HepG2 (cell line): ENCODE measurements around the gene CSMD2. TPM values are rescaled to one million over a fixed set of nuclear protein-coding genes. Genes with fewer than 3 reads are reported as not detected.

Experiments
- ATAC-seq: fragments of 200-7000 bp; cut with Tn5 transposase; 3 replicates; pipeline ENCODE4 v1.9.1; 2020; ENCODE audit warnings: mild to moderate bottlenecking, moderate library complexity
- BruUV-seq: library from RNA; stranded (reverse); fragments of 400-500 nt; replicated peaks from 2 replicates; lab custom pipeline; 2021; lab: Mats Ljungman, UMichigan
- CTCF ChIA-PET: fragments of 300-600 bp; formaldehyde crosslinking; extraction: SDS; loops from one replicate; lab custom pipeline; 2021; ENCODE audit warnings: low total read pairs, inconsistent platforms, low intra/inter-chr PET ratio; lab: Yijun Ruan, JAX
- POLR2A ChIA-PET: fragments of 350-600 bp; sonication (Branson Sonifier 250); formaldehyde crosslinking; loops from one replicate; lab custom pipeline; 2020; ENCODE audit warnings: antibody characterized with exemption, inconsistent platforms; lab: Yijun Ruan, JAX
- DNase-seq: peaks from one replicate; pipeline ENCODE4 v3.0.0-alpha.2; 2015; ENCODE audit warnings: low spot score
- FAIRE-seq: peaks from 3 replicates; lab custom pipeline; 2011; peaks lifted over from hg19 to GRCh38; lab: Jason Lieb, UNC
- H2AFZ ChIP-seq: one replicate; pipeline ENCODE4 v1.6.1; 2011; ENCODE audit warnings: low read length, inconsistent platforms
- H3K27ac ChIP-seq: fragments of 300-600 bp; 3 replicates; pipeline ENCODE4 v1.8.0; 2011; ENCODE audit warnings: mixed run types, mild to moderate bottlenecking, mixed read lengths, low read length, inconsistent platforms; ENCODE audit not compliant: insufficient read depth; ENCODE audit errors: extremely low read length
- H3K27me3 ChIP-seq, 2 experiments: fragments of 200-600 bp in 1 of 2; 2 replicates in 1 of 2; 3 replicates in 1 of 2; pipeline versions ENCODE4 v1.6.0 to v1.8.0; 2011; ENCODE audit warnings: low read length in 2 of 2, mild to moderate bottlenecking in 2 of 2, moderate library complexity in 2 of 2, inconsistent platforms in 1 of 2; ENCODE audit not compliant: insufficient read depth in 2 of 2, control insufficient read depth in 1 of 2
- H3K36me3 ChIP-seq, 2 experiments: fragments of 200-600 bp in 1 of 2; replicated peaks in 1 of 2; 2 replicates in 1 of 2; 3 replicates in 1 of 2; pipeline versions ENCODE4 v1.5.1 to v1.8.0; 2011; ENCODE audit warnings: low read length in 2 of 2, inconsistent platforms in 1 of 2; ENCODE audit not compliant: insufficient read depth in 2 of 2, control insufficient read depth in 1 of 2
- H3K4me1 ChIP-seq: 2 replicates; pipeline ENCODE4 v1.5.1; 2012; ENCODE audit warnings: low read length, inconsistent platforms; ENCODE audit not compliant: insufficient read depth
- H3K4me2 ChIP-seq: 2 replicates; pipeline ENCODE4 v1.6.0; 2011; ENCODE audit warnings: low read depth, low read length, inconsistent platforms
- H3K4me3 ChIP-seq, 3 experiments: fragments of 200-600 bp in 1 of 3; sonication (generic), shearing (Covaris generic) in 1 of 3; replicated peaks in 1 of 3; 2 replicates each; pipeline ENCODE4 v1.5.1; 2011 to 2016; ENCODE audit warnings: low read length in 3 of 3, inconsistent platforms in 2 of 3, low read depth in 2 of 3, mild to moderate bottlenecking in 2 of 3, control low read depth in 1 of 3, mixed read lengths in 1 of 3; ENCODE audit not compliant: insufficient read depth in 1 of 3
- H3K79me2 ChIP-seq: one replicate; pipeline ENCODE4 v1.6.1; 2011; ENCODE audit warnings: low read length, inconsistent platforms; ENCODE audit not compliant: insufficient read depth
- H3K9ac ChIP-seq: 2 replicates; pipeline ENCODE4 v1.6.0; 2011; ENCODE audit warnings: mild to moderate bottlenecking, low read depth, low read length, inconsistent platforms; ENCODE audit not compliant: insufficient read depth
- H3K9me3 ChIP-seq: 2 replicates; pipeline ENCODE4 v1.5.1; 2012; ENCODE audit warnings: mild to moderate bottlenecking, low read length
- H4K20me1 ChIP-seq: 2 replicates; pipeline ENCODE4 v1.6.0; 2011; ENCODE audit warnings: inconsistent platforms, mild to moderate bottlenecking, low read length, moderate library complexity; ENCODE audit not compliant: insufficient read depth
- ATF2 ChIP-seq: sonication (generic); formaldehyde crosslinking; IDR thresholded peaks from 2 replicates; pipeline ENCODE4 v1.4.0; 2020; ENCODE audit warnings: missing genetic modification reagents
- ATM ChIP-seq: fragments of 450-650 bp; IDR thresholded peaks from 2 replicates; pipeline ENCODE4 v1.7.1; 2017; ENCODE audit warnings: mild to moderate bottlenecking, borderline replicate concordance
- FOSL2 ChIP-seq: sonication (generic); formaldehyde crosslinking; IDR thresholded peaks from 2 replicates; pipeline ENCODE4 v1.4.0; 2020; ENCODE audit warnings: missing genetic modification reagents
- HOXA3 ChIP-seq: sonication (generic); formaldehyde crosslinking; IDR thresholded peaks from 2 replicates; pipeline ENCODE4 v1.5.0; 2020; ENCODE audit warnings: missing genetic modification reagents
- MAX ChIP-seq: IDR thresholded peaks from 2 replicates; pipeline ENCODE4 v1.6.1; 2012; ENCODE audit warnings: inconsistent platforms
- NR1H2 ChIP-seq: sonication (generic); formaldehyde crosslinking; IDR thresholded peaks from 2 replicates; pipeline ENCODE4 v1.8.1; 2022; ENCODE audit warnings: low read depth, missing genetic modification reagents, borderline replicate concordance
- NR2C2 ChIP-seq: sonication (generic); formaldehyde crosslinking; IDR thresholded peaks from 2 replicates; pipeline ENCODE4 v1.4.0; 2020; ENCODE audit warnings: missing genetic modification reagents, mild to moderate bottlenecking, moderate library complexity, borderline replicate concordance
- REL ChIP-seq: sonication (generic); formaldehyde crosslinking; conservative IDR thresholded peaks from 2 replicates; pipeline ENCODE4 v1.8.0; 2022; ENCODE audit warnings: mild to moderate bottlenecking, missing genetic modification reagents, moderate library complexity
- TCF7 ChIP-seq: sonication (generic); IDR thresholded peaks from 2 replicates; pipeline ENCODE4 v1.6.1; 2016; ENCODE audit warnings: antibody characterized with exemption, low read depth
- ZFP90 ChIP-seq: sonication (generic); formaldehyde crosslinking; IDR thresholded peaks from 2 replicates; pipeline ENCODE4 v1.8.0; 2022; ENCODE audit warnings: missing genetic modification reagents, mild to moderate bottlenecking, inconsistent platforms, borderline replicate concordance
- ZKSCAN8 ChIP-seq: IDR thresholded peaks from 2 replicates; pipeline ENCODE4 v1.6.1; 2016; ENCODE audit warnings: borderline replicate concordance, missing genetic modification reagents, missing compliant biosample characterization
- ZMYM3 ChIP-seq: sonication (generic); formaldehyde crosslinking; IDR thresholded peaks from 2 replicates; pipeline ENCODE4 v1.5.1; 2020; ENCODE audit warnings: mild to moderate bottlenecking, missing genetic modification reagents
- ZNF121 ChIP-seq: sonication (generic); formaldehyde crosslinking; IDR thresholded peaks from 2 replicates; pipeline ENCODE4 v1.5.0; 2020; ENCODE audit warnings: mild to moderate bottlenecking, missing genetic modification reagents
- ZNF235 ChIP-seq: sonication (generic); formaldehyde crosslinking; IDR thresholded peaks from 2 replicates; pipeline ENCODE4 v1.8.1; 2023; ENCODE audit warnings: mild to moderate bottlenecking, missing genetic modification reagents, borderline replicate concordance
- ZNF343 ChIP-seq: sonication (generic); formaldehyde crosslinking; IDR thresholded peaks from 2 replicates; pipeline ENCODE4 v1.4.0; 2020; ENCODE audit warnings: mild to moderate bottlenecking, missing genetic modification reagents
- ZNF414 ChIP-seq: sonication (generic); formaldehyde crosslinking; IDR thresholded peaks from 2 replicates; pipeline ENCODE4 v1.5.0; 2020; ENCODE audit warnings: missing genetic modification reagents
- ZNF652 ChIP-seq: IDR thresholded peaks from 2 replicates; pipeline ENCODE4 v1.6.1; 2016; ENCODE audit warnings: low read depth, borderline replicate concordance
- ZNF724P ChIP-seq: sonication (generic); formaldehyde crosslinking; IDR thresholded peaks from 2 replicates; pipeline ENCODE4 v1.8.0; 2022; ENCODE audit warnings: missing genetic modification reagents, borderline replicate concordance
- WGBS: methylation state at CpG from one replicate; pipeline ENCODE4 v1.1.6; 2017; ENCODE audit warnings: low lambda C conversion rate; 5-methylcytosine and 5-hydroxymethylcytosine counted together
- in situ Hi-C: cut with HindIII; loops from 2 replicates; pipeline ENCODE4 v1.10.0; 2017; ENCODE audit warnings: low pct_unique_long_range_greater_than_20kb; ENCODE audit not compliant: extremely low pct_ligation_motif_present
- intact Hi-C: fragments of 100-400 bp; cut with micrococcal nuclease; formaldehyde crosslinking; loops from one replicate; pipeline ENCODE4 v1.10.0; 2022; ENCODE audit not compliant: unreplicated experiment
- polyA plus RNA-seq, 8 experiments: library from polyadenylated mRNA; depleted of rRNA in 3 of 8; stranded (reverse) in 7 of 8; unstranded in 1 of 8; fragments of >200 nt; fragmentation: Illumina TruSeq in 4 of 8; extraction: Trizol in 4 of 8; gene quantifications; 2 replicates each; pipeline versions ENCODE4 v1.2.1 to v1.2.3, GENCODE V29; 2011 to 2016; ENCODE audit warnings: low read depth in 4 of 8, missing spikeins in 1 of 8, mixed read lengths in 1 of 8; ENCODE audit not compliant: insufficient read depth in 1 of 8
- total RNA-seq, 5 experiments: library from RNA; depleted of rRNA; stranded (reverse); fragments of >200 nt; fragmentation: Illumina TruSeq; extraction: Trizol; gene quantifications; 2 replicates each; pipeline ENCODE4 v1.2.3, GENCODE V29; 2016; ENCODE audit warnings: low read depth in 1 of 5

The CSMD2 gene
- total and polyA plus RNA-seq, 2 of the 13 experiments (the other 11 are each of a cell fraction or from before 2014, with no cell fraction given) = not detected

GRCh38 chr1:33706634-33707255, 458.3 kb downstream of the CSMD2 start:
- no peak for FAIRE-seq
- intact Hi-C loops (no loop called here), in situ Hi-C loops (no loop called here)
- no peaks in the 10 kb centered on the region for H3K36me3 ChIP-seq
- H3K79me2 ChIP-seq = no peaks in the 10 kb centered on the region
- no peak overlapping the region for H3K4me3 ChIP-seq
- no peaks in the 10 kb centered on the region for H3K9me3 ChIP-seq
- no peaks in the 10 kb centered on the region for H4K20me1 ChIP-seq
- ATAC-seq = no peak
- POLR2A ChIA-PET = no interaction called here
- no peak overlapping the region for H3K4me2 ChIP-seq
- BruUV-seq = no TSS peak
- CTCF ChIA-PET = no interaction called here
- H3K4me1 ChIP-seq = no peaks in the 10 kb centered on the region
- H3K9ac ChIP-seq = no peak overlapping the region
- no peak for DNase-seq
- no peaks in the 10 kb centered on the region for H3K27me3 ChIP-seq
- TF ChIP-seq ZNF235 (CRISPR knock-in tag) = no peak
- TF ChIP-seq NR2C2 (CRISPR knock-in tag) = no peak
- no peak for TF ChIP-seq MAX
- no peak for TF ChIP-seq ZNF652 (CRISPR knock-in tag)
- no peak for TF ChIP-seq ATF2 (CRISPR knock-in tag)
- TF ChIP-seq ZMYM3 = no peak
- no peak for TF ChIP-seq ZNF343 (CRISPR knock-in tag)
- WGBS = 48% methylated on average over 12 of the region's 12 CpGs
- no peak overlapping the region for H3K27ac ChIP-seq
- no peak overlapping the region for H2AFZ ChIP-seq

GRCh38 chr1:33703464-33703863, 461.6 kb downstream of the CSMD2 start:
- no peak for FAIRE-seq
- DNase-seq = no peak
- intact Hi-C loops (no loop called here), in situ Hi-C loops (no loop called here)
- ATAC-seq = no peak
- no peak overlapping the region for H3K9ac ChIP-seq
- no peaks in the 10 kb centered on the region for H4K20me1 ChIP-seq
- no peak overlapping the region for H3K4me3 ChIP-seq
- no peaks in the 10 kb centered on the region for H3K9me3 ChIP-seq
- H3K27ac ChIP-seq = no peak overlapping the region
- H3K36me3 ChIP-seq = no peaks in the 10 kb centered on the region
- H3K27me3 ChIP-seq = no peaks in the 10 kb centered on the region
- CTCF ChIA-PET = no interaction called here
- no peak overlapping the region for H2AFZ ChIP-seq
- 4% methylated on average over 3 of the region's 3 CpGs for WGBS
- no peak overlapping the region for H3K4me2 ChIP-seq
- no TSS peak for BruUV-seq
- POLR2A ChIA-PET = no interaction called here
- H3K79me2 ChIP-seq = no peaks in the 10 kb centered on the region
- H3K4me1 ChIP-seq = no peaks in the 10 kb centered on the region
- TF ChIP-seq ATM = no peak
- TF ChIP-seq ZKSCAN8 (CRISPR knock-in tag) = no peak
- TF ChIP-seq NR1H2 (CRISPR knock-in tag) = no peak
- no peak for TF ChIP-seq ZNF121 (CRISPR knock-in tag)
- TF ChIP-seq REL (CRISPR knock-in tag) = no peak
- TF ChIP-seq FOSL2 (CRISPR knock-in tag) = no peak
- no peak for TF ChIP-seq HOXA3
- TF ChIP-seq TCF7 = no peak
- no peak for TF ChIP-seq ZNF414 (CRISPR knock-in tag)
- no peak for TF ChIP-seq ZFP90 (CRISPR knock-in tag)
- no peak for TF ChIP-seq ZNF724P (CRISPR knock-in tag)
